Hepatocyte (in vitro differentiated cells): Measurements from ENCODE around the gene ETDC. TPM values are rescaled to one million over a fixed set of nuclear protein-coding genes. Genes with fewer than 3 reads are reported as not detected.

Experiments
- DNase-seq: peaks from one replicate; pipeline ENCODE4 v3.0.0-alpha.2; 2016; ENCODE audit warnings: low spot score
- H2AFZ ChIP-seq: fragments of 200-600 bp; sonication (generic); 2 replicates; pipeline ENCODE4 v1.6.0; 2016; ENCODE audit warnings: antibody characterized with exemption, mild to moderate bottlenecking
- H3K27ac ChIP-seq: fragments of 200-600 bp; sonication (generic); 2 replicates; pipeline ENCODE4 v1.5.1; 2016; ENCODE audit warnings: mild to moderate bottlenecking
- H3K27me3 ChIP-seq: fragments of 200-600 bp; sonication (generic); 2 replicates; pipeline ENCODE4 v1.6.1; 2016
- H3K36me3 ChIP-seq: fragments of 200-600 bp; sonication (generic); replicated peaks from 2 replicates; pipeline ENCODE4 v1.5.1; 2016; ENCODE audit warnings: low read depth; ENCODE audit not compliant: insufficient read depth
- H3K4me1 ChIP-seq: fragments of 200-600 bp; sonication (generic); 2 replicates; pipeline ENCODE4 v1.5.1; 2016; ENCODE audit warnings: mild to moderate bottlenecking, moderate library complexity; ENCODE audit not compliant: insufficient read depth
- H3K4me2 ChIP-seq: fragments of 200-600 bp; sonication (generic); 2 replicates; pipeline ENCODE4 v1.6.0; 2016
- H3K4me3 ChIP-seq: fragments of 200-600 bp; sonication (generic); 2 replicates; pipeline ENCODE4 v1.5.1; 2016; ENCODE audit warnings: mild to moderate bottlenecking
- H3K79me2 ChIP-seq: fragments of 200-600 bp; sonication (generic); 2 replicates; pipeline ENCODE4 v1.6.0; 2017; ENCODE audit warnings: mild to moderate bottlenecking
- H3K9me2 ChIP-seq: fragments of 200-600 bp; sonication (generic); replicated peaks from 2 replicates; pipeline ENCODE4 v1.6.0; 2017; ENCODE audit warnings: mild to moderate bottlenecking; ENCODE audit not compliant: insufficient read depth
- H3K9me3 ChIP-seq: fragments of 200-600 bp; sonication (generic); 2 replicates; pipeline ENCODE4 v1.5.1; 2016; ENCODE audit warnings: low read depth, mild to moderate bottlenecking
- H4K20me1 ChIP-seq: fragments of 200-600 bp; sonication (generic); 2 replicates; pipeline ENCODE4 v1.6.0; 2016; ENCODE audit warnings: mild to moderate bottlenecking; ENCODE audit not compliant: insufficient read depth, poor library complexity, severe bottlenecking
- CTCF ChIP-seq: fragments of 200-600 bp; sonication (generic); IDR thresholded peaks from 2 replicates; pipeline ENCODE4 v1.5.1; 2016; ENCODE audit warnings: antibody characterized with exemption, mild to moderate bottlenecking; ENCODE audit not compliant: poor library complexity
- EZH2 ChIP-seq: fragments of 200-600 bp; sonication (generic); IDR thresholded peaks from 2 replicates; pipeline ENCODE4 v1.6.1; 2016; ENCODE audit warnings: antibody characterized with exemption, mild to moderate bottlenecking, borderline replicate concordance
- EZH2phosphoT487 ChIP-seq: fragments of 200-600 bp; sonication (generic); IDR thresholded peaks from one replicate; pipeline ENCODE4 v1.6.1; 2018; ENCODE audit warnings: antibody characterized with exemption, mild to moderate bottlenecking, low read depth, moderate library complexity; ENCODE audit not compliant: unreplicated experiment, severe bottlenecking
- WGBS: methylation state at CpG from one replicate; pipeline ENCODE4 v1.1.6; 2016; ENCODE audit warnings: low lambda C conversion rate; ENCODE audit errors: missing lambda C conversion rate; 5-methylcytosine and 5-hydroxymethylcytosine counted together
- polyA plus RNA-seq: library from polyadenylated mRNA; unstranded; fragments of >200 nt; fragmentation: Nextera tagmentation; extraction: Ambion mirVana; gene quantifications from 2 replicates; pipeline ENCODE4 v1.2.1, GENCODE V29; 2016
- total RNA-seq: library from RNA; depleted of rRNA; stranded (reverse); fragments of >200 nt; gene quantifications from 2 replicates; pipeline ENCODE4 v1.2.3, GENCODE V29; 2014

The ETDC gene
- total and polyA plus RNA-seq, 2 experiments from 2014 or later, result not detected

- Histone ChIP-seq H4K20me1 (no peaks in the 10 kb centered on the region), H3K9me2 (no peaks in the 10 kb centered on the region), H2AFZ (no peak overlapping the region), H3K9me3 (peaks cover 5% of the 10 kb centered on the region), H3K4me1 (no peaks in the 10 kb centered on the region), H3K4me3 (no peak overlapping the region), H3K79me2 (no peaks in the 10 kb centered on the region), H3K27ac (no peak overlapping the region), H3K27me3 (no peaks in the 10 kb centered on the region), H3K36me3 (peaks cover 2% of the 10 kb centered on the region), H3K4me2 (peak overlapping the region; percentile 72)
- WGBS, result 59% methylated on average over 10 of the region's 10 CpGs
- no peak for DNase-seq
- no peak for TF ChIP-seq EZH2
- no peak for TF ChIP-seq CTCF
- no peak for TF ChIP-seq EZH2phosphoT487
Measured at GRCh38 chrX:135295944-135296305, 13.4 kb upstream of the ETDC start.

GRCh38 chrX:135302269-135302873 lies 6.9 kb upstream of the ETDC start:
- no peak overlapping the region for H2AFZ ChIP-seq
- DNase-seq, result no peak
- H3K36me3 ChIP-seq, result no peaks in the 10 kb centered on the region
- no peak overlapping the region for H3K4me2 ChIP-seq
- no peaks in the 10 kb centered on the region for H3K9me2 ChIP-seq
- no peak overlapping the region for H3K4me3 ChIP-seq
- no peaks in the 10 kb centered on the region for H3K9me3 ChIP-seq
- H3K79me2 ChIP-seq, result no peaks in the 10 kb centered on the region
- TF ChIP-seq CTCF, result no peak
- no peak for TF ChIP-seq EZH2
- no peak for TF ChIP-seq EZH2phosphoT487
- no peaks in the 10 kb centered on the region for H4K20me1 ChIP-seq
- no peak overlapping the region for H3K27ac ChIP-seq
- 41% methylated on average over 5 of the region's 5 CpGs for WGBS
- H3K27me3 ChIP-seq, result no peaks in the 10 kb centered on the region
- no peaks in the 10 kb centered on the region for H3K4me1 ChIP-seq

- WGBS, result 66% methylated on average over 2 of the region's 2 CpGs
- TF ChIP-seq CTCF (no peak), EZH2 (no peak), EZH2phosphoT487 (no peak)
- no peaks in the 10 kb centered on the region for H3K79me2 ChIP-seq
- H3K36me3 ChIP-seq, result no peaks in the 10 kb centered on the region
- no peak overlapping the region for H3K4me3 ChIP-seq
- H3K9me3 ChIP-seq, result no peaks in the 10 kb centered on the region
- H3K27me3 ChIP-seq, result no peaks in the 10 kb centered on the region
- no peaks in the 10 kb centered on the region for H4K20me1 ChIP-seq
- H3K4me1 ChIP-seq, result no peaks in the 10 kb centered on the region
- no peak overlapping the region for H2AFZ ChIP-seq
- DNase-seq, result no peak
- no peak overlapping the region for H3K4me2 ChIP-seq
- no peak overlapping the region for H3K27ac ChIP-seq
- H3K9me2 ChIP-seq, result no peaks in the 10 kb centered on the region
Measured at GRCh38 chrX:135304741-135305140, 4.5 kb upstream of the ETDC start.

GRCh38 chrX:135307171-135307570 lies 2.1 kb upstream of the ETDC start:
- H3K27ac ChIP-seq, result no peak overlapping the region
- H3K4me1 ChIP-seq, result no peaks in the 10 kb centered on the region
- H3K27me3 ChIP-seq, result no peaks in the 10 kb centered on the region
- no peak overlapping the region for H3K4me2 ChIP-seq
- 83% methylated on average over 3 of the region's 3 CpGs for WGBS
- H2AFZ ChIP-seq, result no peak overlapping the region
- no peaks in the 10 kb centered on the region for H3K36me3 ChIP-seq
- H3K9me2 ChIP-seq, result no peaks in the 10 kb centered on the region
- H3K79me2 ChIP-seq, result no peaks in the 10 kb centered on the region
- H4K20me1 ChIP-seq, result no peaks in the 10 kb centered on the region
- no peak for TF ChIP-seq EZH2
- TF ChIP-seq CTCF, result no peak
- TF ChIP-seq EZH2phosphoT487, result no peak
- DNase-seq, result no peak
- H3K4me3 ChIP-seq, result no peak overlapping the region
- H3K9me3 ChIP-seq, result no peaks in the 10 kb centered on the region
